HG03175 (cell line): ENCODE data around the gene ZFP36L2.
A peak's percentile ranks its signal among the peaks of the same experiment; 100 is the strongest.

Experiments
- ATAC-seq: cut with Tn5 transposase; IDR thresholded peaks from one replicate; pipeline ENCODE4 v1.9.1; 2021; ENCODE audit warnings: mild to moderate bottlenecking, moderate library complexity; ENCODE audit not compliant: unreplicated experiment

Gene ZFP36L2

GRCh38 chr2:43250015-43250414, 23.6 kb upstream of the ZFP36L2 start:
- no peak for ATAC-seq

GRCh38 chr2:43248621-43249020, 22.2 kb upstream of the ZFP36L2 start:
- no peak for ATAC-seq

GRCh38 chr2:43246641-43247040, 20.2 kb upstream of the ZFP36L2 start:
- no peak for ATAC-seq

- ATAC-seq = no peak
Measured at GRCh38 chr2:43241558-43241957, 15.2 kb upstream of the ZFP36L2 start.

GRCh38 chr2:43240766-43241150, 14.4 kb upstream of the ZFP36L2 start:
- ATAC-seq = no peak

GRCh38 chr2:43239981-43240765, 13.8 kb upstream of the ZFP36L2 start:
- ATAC-seq = no peak

- ATAC-seq = no peak
Measured at GRCh38 chr2:43238813-43239212, 12.4 kb upstream of the ZFP36L2 start.

GRCh38 chr2:43238176-43238575, 11.8 kb upstream of the ZFP36L2 start:
- ATAC-seq = no peak

- no peak for ATAC-seq
Measured at GRCh38 chr2:43233218-43234212, 7.1 kb upstream of the ZFP36L2 start.

GRCh38 chr2:43230951-43231827, 4.8 kb upstream of the ZFP36L2 start:
- no peak for ATAC-seq

- ATAC-seq = no peak
Measured at GRCh38 chr2:43230351-43230885, 4.0 kb upstream of the ZFP36L2 start.

GRCh38 chr2:43228756-43229659, 2.6 kb upstream of the ZFP36L2 start:
- no peak for ATAC-seq

- ATAC-seq = no peak
Measured at GRCh38 chr2:43228321-43228751, 1.9 kb upstream of the ZFP36L2 start.

GRCh38 chr2:43227830-43228281, 1.4 kb upstream of the ZFP36L2 start:
- ATAC-seq = no peak

- no peak for ATAC-seq
Measured at GRCh38 chr2:43226955-43227829, 786 bp upstream of the ZFP36L2 start.

- ATAC-seq = peak; percentile 24
Measured at GRCh38 chr2:43225788-43226557, 433 bp downstream of the ZFP36L2 start.

GRCh38 chr2:43225093-43225787, 1.2 kb downstream of the ZFP36L2 start:
- ATAC-seq = no peak
